HepG2 (cell line): ENCODE results near the gene TNFAIP8L3. TPM values are rescaled to one million over a fixed set of nuclear protein-coding genes. Genes with fewer than 3 reads are reported as not detected.

ENCODE experiments used
- ATAC-seq: fragments of 200-7000 bp; cut with Tn5 transposase; 3 replicates; pipeline ENCODE4 v1.9.1; 2020; ENCODE audit warnings: mild to moderate bottlenecking, moderate library complexity
- BruUV-seq: library from RNA; stranded (reverse); fragments of 400-500 nt; replicated peaks from 2 replicates; lab custom pipeline; 2021; lab: Mats Ljungman, UMichigan
- CTCF ChIA-PET: fragments of 300-600 bp; formaldehyde crosslinking; extraction: SDS; loops from one replicate; lab custom pipeline; 2021; ENCODE audit warnings: low total read pairs, inconsistent platforms, low intra/inter-chr PET ratio; lab: Yijun Ruan, JAX
- POLR2A ChIA-PET: fragments of 350-600 bp; sonication (Branson Sonifier 250); formaldehyde crosslinking; loops from one replicate; lab custom pipeline; 2020; ENCODE audit warnings: antibody characterized with exemption, inconsistent platforms; lab: Yijun Ruan, JAX
- DNase-seq: peaks from one replicate; pipeline ENCODE4 v3.0.0-alpha.2; 2015; ENCODE audit warnings: low spot score
- FAIRE-seq: peaks from 3 replicates; lab custom pipeline; 2011; peaks lifted over from hg19 to GRCh38; lab: Jason Lieb, UNC
- H2AFZ ChIP-seq: one replicate; pipeline ENCODE4 v1.6.1; 2011; ENCODE audit warnings: low read length, inconsistent platforms
- H3K27ac ChIP-seq: fragments of 300-600 bp; 3 replicates; pipeline ENCODE4 v1.8.0; 2011; ENCODE audit warnings: mixed run types, mild to moderate bottlenecking, mixed read lengths, low read length, inconsistent platforms; ENCODE audit not compliant: insufficient read depth; ENCODE audit errors: extremely low read length
- H3K27me3 ChIP-seq, 2 experiments: fragments of 200-600 bp in 1 of 2; 2 replicates in 1 of 2; 3 replicates in 1 of 2; pipeline versions ENCODE4 v1.6.0 to v1.8.0; 2011; ENCODE audit warnings: low read length in 2 of 2, mild to moderate bottlenecking in 2 of 2, moderate library complexity in 2 of 2, inconsistent platforms in 1 of 2; ENCODE audit not compliant: insufficient read depth in 2 of 2, control insufficient read depth in 1 of 2
- H3K36me3 ChIP-seq, 2 experiments: fragments of 200-600 bp in 1 of 2; replicated peaks in 1 of 2; 2 replicates in 1 of 2; 3 replicates in 1 of 2; pipeline versions ENCODE4 v1.5.1 to v1.8.0; 2011; ENCODE audit warnings: low read length in 2 of 2, inconsistent platforms in 1 of 2; ENCODE audit not compliant: insufficient read depth in 2 of 2, control insufficient read depth in 1 of 2
- H3K4me1 ChIP-seq: 2 replicates; pipeline ENCODE4 v1.5.1; 2012; ENCODE audit warnings: low read length, inconsistent platforms; ENCODE audit not compliant: insufficient read depth
- H3K4me2 ChIP-seq: 2 replicates; pipeline ENCODE4 v1.6.0; 2011; ENCODE audit warnings: low read depth, low read length, inconsistent platforms
- H3K4me3 ChIP-seq, 3 experiments: fragments of 200-600 bp in 1 of 3; sonication (generic), shearing (Covaris generic) in 1 of 3; replicated peaks in 1 of 3; 2 replicates each; pipeline ENCODE4 v1.5.1; 2011 to 2016; ENCODE audit warnings: low read length in 3 of 3, inconsistent platforms in 2 of 3, low read depth in 2 of 3, mild to moderate bottlenecking in 2 of 3, control low read depth in 1 of 3, mixed read lengths in 1 of 3; ENCODE audit not compliant: insufficient read depth in 1 of 3
- H3K79me2 ChIP-seq: one replicate; pipeline ENCODE4 v1.6.1; 2011; ENCODE audit warnings: low read length, inconsistent platforms; ENCODE audit not compliant: insufficient read depth
- H3K9ac ChIP-seq: 2 replicates; pipeline ENCODE4 v1.6.0; 2011; ENCODE audit warnings: mild to moderate bottlenecking, low read depth, low read length, inconsistent platforms; ENCODE audit not compliant: insufficient read depth
- H3K9me3 ChIP-seq: 2 replicates; pipeline ENCODE4 v1.5.1; 2012; ENCODE audit warnings: mild to moderate bottlenecking, low read length
- H4K20me1 ChIP-seq: 2 replicates; pipeline ENCODE4 v1.6.0; 2011; ENCODE audit warnings: inconsistent platforms, mild to moderate bottlenecking, low read length, moderate library complexity; ENCODE audit not compliant: insufficient read depth
- ISL2 ChIP-seq: sonication (generic); formaldehyde crosslinking; IDR thresholded peaks from 2 replicates; pipeline ENCODE4 v1.5.0; 2020; ENCODE audit warnings: missing genetic modification reagents
- MYNN ChIP-seq: sonication (generic); formaldehyde crosslinking; IDR thresholded peaks from 2 replicates; pipeline ENCODE4 v1.4.0; 2020; ENCODE audit warnings: mild to moderate bottlenecking, low read depth, missing genetic modification reagents
- PHF20 ChIP-seq: sonication (generic); formaldehyde crosslinking; IDR thresholded peaks from 2 replicates; pipeline ENCODE4 v1.5.0; 2020; ENCODE audit warnings: mild to moderate bottlenecking, missing genetic modification reagents
- SIN3B ChIP-seq: fragments of 150-350 bp; IDR thresholded peaks from 2 replicates; pipeline ENCODE4 v1.6.1; 2014; ENCODE audit warnings: low read length
- SRSF1 ChIP-seq: fragments of 200-400 bp; formaldehyde crosslinking; optimal IDR thresholded peaks from 2 replicates; pipeline ENCODE3; 2017; ENCODE audit warnings: mild to moderate bottlenecking, low read depth, low read length, moderate library complexity
- ZNF263 ChIP-seq: sonication (generic); formaldehyde crosslinking; IDR thresholded peaks from 2 replicates; pipeline ENCODE4 v1.4.0; 2020; ENCODE audit warnings: missing genetic modification reagents
- ZNF556 ChIP-seq: sonication (generic); formaldehyde crosslinking; IDR thresholded peaks from 2 replicates; pipeline ENCODE4 v1.4.0; 2020; ENCODE audit warnings: mild to moderate bottlenecking, missing genetic modification reagents, borderline replicate concordance
- ZNF563 ChIP-seq: sonication (generic); formaldehyde crosslinking; IDR thresholded peaks from 2 replicates; pipeline ENCODE4 v1.8.0; 2022; ENCODE audit warnings: mild to moderate bottlenecking, moderate library complexity, missing genetic modification reagents
- ZNF589 ChIP-seq: sonication (generic); formaldehyde crosslinking; conservative IDR thresholded peaks from 2 replicates; pipeline ENCODE4 v1.8.0; 2022; ENCODE audit warnings: mild to moderate bottlenecking, moderate library complexity, missing genetic modification reagents
- ZSCAN29 ChIP-seq: sonication (generic); formaldehyde crosslinking; conservative IDR thresholded peaks from 2 replicates; pipeline ENCODE4 v1.4.0; 2020; ENCODE audit warnings: mild to moderate bottlenecking, missing genetic modification reagents
- ZSCAN30 ChIP-seq: sonication (generic); formaldehyde crosslinking; IDR thresholded peaks from 2 replicates; pipeline ENCODE4 v1.5.0; 2020; ENCODE audit warnings: mild to moderate bottlenecking, missing genetic modification reagents
- WGBS: methylation state at CpG from one replicate; pipeline ENCODE4 v1.1.6; 2017; ENCODE audit warnings: low lambda C conversion rate; 5-methylcytosine and 5-hydroxymethylcytosine counted together
- in situ Hi-C: cut with HindIII; loops from 2 replicates; pipeline ENCODE4 v1.10.0; 2017; ENCODE audit warnings: low pct_unique_long_range_greater_than_20kb; ENCODE audit not compliant: extremely low pct_ligation_motif_present
- intact Hi-C: fragments of 100-400 bp; cut with micrococcal nuclease; formaldehyde crosslinking; loops from one replicate; pipeline ENCODE4 v1.10.0; 2022; ENCODE audit not compliant: unreplicated experiment
- polyA plus RNA-seq, 8 experiments: library from polyadenylated mRNA; depleted of rRNA in 3 of 8; stranded (reverse) in 7 of 8; unstranded in 1 of 8; fragments of >200 nt; fragmentation: Illumina TruSeq in 4 of 8; extraction: Trizol in 4 of 8; gene quantifications; 2 replicates each; pipeline versions ENCODE4 v1.2.1 to v1.2.3, GENCODE V29; 2011 to 2016; ENCODE audit warnings: low read depth in 4 of 8, missing spikeins in 1 of 8, mixed read lengths in 1 of 8; ENCODE audit not compliant: insufficient read depth in 1 of 8
- total RNA-seq, 5 experiments: library from RNA; depleted of rRNA; stranded (reverse); fragments of >200 nt; fragmentation: Illumina TruSeq; extraction: Trizol; gene quantifications; 2 replicates each; pipeline ENCODE4 v1.2.3, GENCODE V29; 2016; ENCODE audit warnings: low read depth in 1 of 5
- TF ChIP-seq, protein P1 (sequence below): sonication (generic); formaldehyde crosslinking; IDR thresholded peaks from 2 replicates; pipeline ENCODE4 v1.9.0; 2022; ENCODE audit warnings: missing genetic modification reagents, mild to moderate bottlenecking, borderline replicate concordance
- TF ChIP-seq, protein P2 (sequence below): sonication (generic); formaldehyde crosslinking; IDR thresholded peaks from 2 replicates; pipeline ENCODE4 v1.8.0; 2023; ENCODE audit warnings: mild to moderate bottlenecking, missing genetic modification reagents
- TF ChIP-seq, protein P3 (sequence below): sonication (generic); formaldehyde crosslinking; IDR thresholded peaks from 2 replicates; pipeline ENCODE4 v1.8.1; 2023; ENCODE audit warnings: mild to moderate bottlenecking, inconsistent platforms, moderate library complexity, missing genetic modification reagents, borderline replicate concordance
- TF ChIP-seq, protein P4 (sequence below): IDR thresholded peaks from 2 replicates; pipeline ENCODE4 v1.6.1; 2016; ENCODE audit warnings: missing compliant biosample characterization, missing genetic modification reagents, borderline replicate concordance

The TNFAIP8L3 gene
- total and polyA plus RNA-seq, 2 of the 13 experiments (the other 11 are each of a cell fraction or from before 2014, with no cell fraction given) = 0.15 to 4.0 TPM

DNA sequence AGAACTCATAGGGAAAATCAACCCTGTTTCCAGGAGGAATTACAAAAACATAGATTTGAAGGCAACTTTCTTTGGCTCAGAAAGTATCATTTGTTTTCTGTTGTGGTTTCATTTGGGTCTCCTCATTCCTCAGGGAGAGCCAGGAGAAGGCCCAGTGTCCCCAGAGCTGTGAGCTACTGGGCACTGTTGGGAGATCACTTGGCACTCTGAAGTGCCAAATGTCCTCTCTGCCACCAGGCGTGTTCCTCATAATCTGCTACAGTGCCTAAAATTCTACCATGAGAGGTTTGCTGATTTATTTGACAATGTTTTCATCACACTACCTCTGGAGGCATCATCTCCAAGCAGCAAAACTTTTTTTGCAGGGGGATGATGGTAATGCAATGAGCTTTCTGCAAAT is 17.4 kb upstream of the TNFAIP8L3 start (continued):
- TF ChIP-seq, protein P1, sequence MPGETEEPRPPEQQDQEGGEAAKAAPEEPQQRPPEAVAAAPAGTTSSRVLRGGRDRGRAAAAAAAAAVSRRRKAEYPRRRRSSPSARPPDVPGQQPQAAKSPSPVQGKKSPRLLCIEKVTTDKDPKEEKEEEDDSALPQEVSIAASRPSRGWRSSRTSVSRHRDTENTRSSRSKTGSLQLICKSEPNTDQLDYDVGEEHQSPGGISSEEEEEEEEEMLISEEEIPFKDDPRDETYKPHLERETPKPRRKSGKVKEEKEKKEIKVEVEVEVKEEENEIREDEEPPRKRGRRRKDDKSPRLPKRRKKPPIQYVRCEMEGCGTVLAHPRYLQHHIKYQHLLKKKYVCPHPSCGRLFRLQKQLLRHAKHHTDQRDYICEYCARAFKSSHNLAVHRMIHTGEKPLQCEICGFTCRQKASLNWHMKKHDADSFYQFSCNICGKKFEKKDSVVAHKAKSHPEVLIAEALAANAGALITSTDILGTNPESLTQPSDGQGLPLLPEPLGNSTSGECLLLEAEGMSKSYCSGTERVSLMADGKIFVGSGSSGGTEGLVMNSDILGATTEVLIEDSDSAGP (CRISPR knock-in tag) = no peak
- TF ChIP-seq ISL2 (no peak), PHF20 (CRISPR knock-in tag) (no peak), MYNN (CRISPR knock-in tag) (no peak), ZNF589 (CRISPR knock-in tag) (no peak), ZSCAN29 (CRISPR knock-in tag) (no peak)
- TF ChIP-seq, protein P2, sequence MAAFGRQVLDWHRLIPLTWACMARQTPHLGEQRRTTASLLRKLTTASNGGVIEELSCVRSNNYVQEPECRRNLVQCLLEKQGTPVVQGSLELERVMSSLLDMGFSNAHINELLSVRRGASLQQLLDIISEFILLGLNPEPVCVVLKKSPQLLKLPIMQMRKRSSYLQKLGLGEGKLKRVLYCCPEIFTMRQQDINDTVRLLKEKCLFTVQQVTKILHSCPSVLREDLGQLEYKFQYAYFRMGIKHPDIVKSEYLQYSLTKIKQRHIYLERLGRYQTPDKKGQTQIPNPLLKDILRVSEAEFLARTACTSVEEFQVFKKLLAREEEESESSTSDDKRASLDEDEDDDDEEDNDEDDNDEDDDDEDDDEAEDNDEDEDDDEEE (CRISPR knock-in tag) = no peak
- TF ChIP-seq, all 625 proteins: peak for 0

DNA sequence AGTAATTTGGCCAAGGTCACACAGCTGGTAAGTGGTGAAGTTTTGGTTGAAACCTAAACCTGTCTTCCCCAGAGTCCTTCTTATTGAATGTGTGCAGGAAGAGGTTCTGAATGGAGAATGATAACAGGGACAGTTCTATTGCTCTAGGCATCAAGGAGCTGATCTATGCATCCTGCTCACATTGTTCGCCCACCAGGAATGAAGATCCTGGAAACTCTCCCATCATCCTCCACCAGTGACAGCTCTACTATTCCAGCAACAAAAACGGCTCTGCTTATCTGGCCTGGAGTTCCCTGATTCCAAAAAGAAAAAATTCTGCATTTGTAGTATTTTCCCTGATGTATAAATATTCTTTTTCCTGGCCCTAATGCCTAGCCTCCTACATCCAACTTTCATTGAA is 16.4 kb upstream of the TNFAIP8L3 start:
- Histone ChIP-seq H3K9ac (no peak overlapping the region), H3K4me1 (no peaks in the 10 kb centered on the region), H3K27ac (no peak overlapping the region), H3K4me2 (no peak overlapping the region), H4K20me1 (no peaks in the 10 kb centered on the region), H3K36me3 (no peaks in the 10 kb centered on the region), H3K9me3 (no peaks in the 10 kb centered on the region), H2AFZ (no peak overlapping the region), H3K4me3 (no peak overlapping the region), H3K27me3 (no peaks in the 10 kb centered on the region), H3K79me2 (no peaks in the 10 kb centered on the region)
- TF ChIP-seq ZNF263 (CRISPR knock-in tag) (no peak), SRSF1 (no peak), ZSCAN30 (CRISPR knock-in tag) (no peak), ZNF563 (CRISPR knock-in tag) (no peak), ZNF556 (CRISPR knock-in tag) (no peak), SIN3B (no peak)
- TF ChIP-seq, protein P3, sequence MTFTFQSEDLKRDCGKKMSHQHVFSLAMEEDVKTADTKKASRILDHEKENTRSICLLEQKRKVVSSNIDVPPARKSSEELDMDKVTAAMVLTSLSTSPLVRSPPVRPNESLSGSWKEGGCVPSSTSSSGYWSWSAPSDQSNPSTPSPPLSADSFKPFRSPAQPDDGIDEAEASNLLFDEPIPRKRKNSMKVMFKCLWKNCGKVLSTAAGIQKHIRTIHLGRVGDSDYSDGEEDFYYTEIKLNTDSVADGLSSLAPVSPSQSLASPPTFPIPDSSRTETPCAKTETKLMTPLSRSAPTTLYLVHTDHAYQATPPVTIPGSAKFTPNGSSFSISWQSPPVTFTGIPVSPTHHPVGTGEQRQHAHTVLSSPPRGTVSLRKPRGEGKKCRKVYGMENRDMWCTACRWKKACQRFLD (CRISPR knock-in tag) = no peak
- TF ChIP-seq, protein P4, sequence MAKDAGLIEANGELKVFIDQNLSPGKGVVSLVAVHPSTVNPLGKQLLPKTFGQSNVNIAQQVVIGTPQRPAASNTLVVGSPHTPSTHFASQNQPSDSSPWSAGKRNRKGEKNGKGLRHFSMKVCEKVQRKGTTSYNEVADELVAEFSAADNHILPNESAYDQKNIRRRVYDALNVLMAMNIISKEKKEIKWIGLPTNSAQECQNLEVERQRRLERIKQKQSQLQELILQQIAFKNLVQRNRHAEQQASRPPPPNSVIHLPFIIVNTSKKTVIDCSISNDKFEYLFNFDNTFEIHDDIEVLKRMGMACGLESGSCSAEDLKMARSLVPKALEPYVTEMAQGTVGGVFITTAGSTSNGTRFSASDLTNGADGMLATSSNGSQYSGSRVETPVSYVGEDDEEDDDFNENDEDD (CRISPR knock-in tag) = no peak
- BruUV-seq = no TSS peak
- 62% methylated on average over 2 of the region's 2 CpGs for WGBS
- in situ Hi-C loops = no loop called here
- ChIA-PET POLR2A (no interaction called here), CTCF (no interaction called here)
- FAIRE-seq (no peak), ATAC-seq (no peak), DNase-seq (no peak)
- intact Hi-C loops = no loop called here
